Measurements from ENCODE around the gene CGB3. TPM values are rescaled to one million over a fixed set of nuclear protein-coding genes. Genes with fewer than 3 reads are reported as not detected.

Gene CGB3
- total RNA-seq, 1 donor from 2014 or later = not detected

DNA sequence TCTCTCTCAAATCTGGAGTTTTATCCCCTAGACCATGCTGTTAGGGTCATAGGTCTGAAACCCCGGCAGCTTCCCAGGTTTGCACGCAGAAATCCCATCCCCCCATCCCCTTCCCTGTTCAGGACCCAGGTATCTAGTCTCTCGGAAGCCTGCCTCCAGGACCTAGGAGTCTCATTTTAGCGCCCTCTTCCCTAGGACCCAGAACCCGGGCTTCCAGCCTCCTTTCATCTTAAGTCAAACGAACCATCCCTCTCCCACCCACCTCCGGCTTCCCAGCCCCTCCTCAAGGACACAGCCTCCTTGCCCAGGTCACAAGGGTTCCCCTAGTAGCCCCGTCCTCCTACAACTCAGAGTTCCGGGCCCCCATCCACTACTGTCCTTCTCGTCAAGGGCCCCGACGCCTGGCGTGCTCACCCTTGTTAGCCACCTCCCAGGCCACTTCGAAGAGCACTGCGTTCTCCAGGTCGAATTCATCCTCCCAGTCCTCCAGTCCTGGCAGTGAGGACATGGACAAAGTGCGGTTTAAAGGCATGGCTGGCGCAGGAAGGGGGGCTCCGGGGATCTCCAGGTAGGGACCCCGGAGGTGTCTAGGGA is 31.5 kb downstream of the CGB3 start:
- TF ChIP-seq, protein P1, sequence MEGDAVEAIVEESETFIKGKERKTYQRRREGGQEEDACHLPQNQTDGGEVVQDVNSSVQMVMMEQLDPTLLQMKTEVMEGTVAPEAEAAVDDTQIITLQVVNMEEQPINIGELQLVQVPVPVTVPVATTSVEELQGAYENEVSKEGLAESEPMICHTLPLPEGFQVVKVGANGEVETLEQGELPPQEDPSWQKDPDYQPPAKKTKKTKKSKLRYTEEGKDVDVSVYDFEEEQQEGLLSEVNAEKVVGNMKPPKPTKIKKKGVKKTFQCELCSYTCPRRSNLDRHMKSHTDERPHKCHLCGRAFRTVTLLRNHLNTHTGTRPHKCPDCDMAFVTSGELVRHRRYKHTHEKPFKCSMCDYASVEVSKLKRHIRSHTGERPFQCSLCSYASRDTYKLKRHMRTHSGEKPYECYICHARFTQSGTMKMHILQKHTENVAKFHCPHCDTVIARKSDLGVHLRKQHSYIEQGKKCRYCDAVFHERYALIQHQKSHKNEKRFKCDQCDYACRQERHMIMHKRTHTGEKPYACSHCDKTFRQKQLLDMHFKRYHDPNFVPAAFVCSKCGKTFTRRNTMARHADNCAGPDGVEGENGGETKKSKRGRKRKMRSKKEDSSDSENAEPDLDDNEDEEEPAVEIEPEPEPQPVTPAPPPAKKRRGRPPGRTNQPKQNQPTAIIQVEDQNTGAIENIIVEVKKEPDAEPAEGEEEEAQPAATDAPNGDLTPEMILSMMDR (IDR thresholded peaks at IDR 0.05; ENCODE audit: borderline replicate concordance) = no peak
- Histone ChIP-seq H3K27me3 (ENCODE audit: low read depth) (no peaks in the 10 kb centered on the region), H3K36me3 (peaks cover 16% of the 10 kb centered on the region), H3K9me3 (replicated peaks) (no peaks in the 10 kb centered on the region), H3K27ac (replicated peaks) (peak overlapping the region; percentile 91), H3K4me1 (peaks cover 64% of the 10 kb centered on the region), H3K4me3 (peak overlapping the region; percentile 72)
- DNase-seq = no peak
- intact Hi-C loops (cut with micrococcal nuclease) = no loop called here

DNA sequence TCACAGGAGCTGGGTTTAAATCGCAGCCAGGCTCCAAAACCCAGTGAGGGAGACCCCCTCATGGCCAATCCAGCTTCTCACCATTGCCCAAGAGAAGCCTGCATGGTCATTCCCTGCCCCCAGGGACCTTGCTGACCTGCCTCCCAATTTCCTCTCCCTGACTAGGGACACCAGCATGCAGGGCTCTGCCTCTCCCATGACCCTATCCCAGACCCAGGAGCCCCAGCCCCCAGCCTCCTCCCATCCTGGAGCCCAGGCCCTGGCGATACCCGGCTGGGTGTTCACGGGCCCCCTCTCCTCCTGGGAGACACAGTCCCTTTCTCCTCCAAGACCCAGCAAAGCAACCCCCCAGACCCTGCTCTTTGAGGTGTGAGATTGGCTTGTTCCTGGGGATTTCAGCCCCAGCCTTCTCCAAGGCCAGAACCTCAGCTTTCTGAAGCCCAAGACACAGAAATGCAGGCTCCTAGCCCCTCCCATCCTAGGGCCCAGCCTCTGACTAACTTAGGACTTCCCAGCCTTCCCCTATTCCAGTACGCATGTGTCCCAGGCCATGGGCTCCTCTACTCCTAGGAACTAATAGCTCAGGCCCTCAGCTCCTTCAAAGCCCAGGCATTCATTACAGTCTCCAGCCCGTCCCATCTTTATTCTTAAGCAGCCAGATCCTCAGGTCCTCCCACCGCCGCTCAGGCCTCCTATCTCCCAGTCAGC is 32.1 kb downstream of the CGB3 start:
- peak overlapping the region; percentile 91 for H3K27ac ChIP-seq (replicated peaks)
- intact Hi-C loops (cut with micrococcal nuclease) = no loop called here
- H3K27me3 ChIP-seq (ENCODE audit: low read depth) = no peaks in the 10 kb centered on the region
- peaks cover 22% of the 10 kb centered on the region for H3K36me3 ChIP-seq
- H3K4me3 ChIP-seq = peak overlapping the region; percentile 72
- H3K4me1 ChIP-seq = peaks cover 64% of the 10 kb centered on the region
- H3K9me3 ChIP-seq (replicated peaks) = no peaks in the 10 kb centered on the region
- TF ChIP-seq, protein P1 (IDR thresholded peaks at IDR 0.05; ENCODE audit: borderline replicate concordance) = no peak
- DNase-seq = peak; percentile 63

DNA sequence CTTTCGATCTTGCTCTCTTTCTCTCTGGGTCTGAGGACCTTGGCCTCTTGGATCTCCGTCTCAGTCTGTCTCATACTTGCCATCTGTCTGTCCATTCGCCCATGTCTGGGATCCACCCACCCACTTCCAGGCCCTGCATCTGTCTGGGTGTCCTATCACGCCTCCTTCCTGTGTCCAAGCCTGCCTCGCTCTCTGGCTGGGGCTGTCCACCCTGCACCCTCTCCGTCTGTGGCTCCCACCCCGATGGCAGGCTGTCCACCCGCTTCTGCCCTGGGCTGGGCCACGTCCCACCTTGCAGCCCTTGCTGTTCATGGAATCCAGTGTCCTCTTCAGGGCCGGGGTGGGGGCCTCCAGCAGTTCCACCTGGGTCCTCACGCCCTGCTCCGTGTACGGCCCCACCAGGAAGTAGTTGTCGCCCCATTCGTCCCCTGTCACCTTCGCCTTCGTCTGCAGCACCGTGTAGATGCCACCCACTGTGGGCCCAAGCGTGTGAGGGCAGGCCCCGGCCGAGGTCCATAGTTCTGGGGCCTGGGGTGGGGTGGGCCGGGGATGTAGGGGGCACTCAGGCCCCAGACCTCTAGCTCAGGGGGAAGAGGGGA is 33.0 kb downstream of the CGB3 start:
- Histone ChIP-seq H3K36me3 (peaks cover 29% of the 10 kb centered on the region), H3K27ac (replicated peaks) (peak overlapping the region; percentile 91), H3K27me3 (ENCODE audit: low read depth) (no peaks in the 10 kb centered on the region), H3K9me3 (replicated peaks) (no peaks in the 10 kb centered on the region), H3K4me3 (peak overlapping the region; percentile 72), H3K4me1 (peaks cover 64% of the 10 kb centered on the region)
- TF ChIP-seq, protein P1 (IDR thresholded peaks at IDR 0.05; ENCODE audit: borderline replicate concordance) = no peak
- intact Hi-C loops (cut with micrococcal nuclease) = no loop called here
- no peak for DNase-seq

DNA sequence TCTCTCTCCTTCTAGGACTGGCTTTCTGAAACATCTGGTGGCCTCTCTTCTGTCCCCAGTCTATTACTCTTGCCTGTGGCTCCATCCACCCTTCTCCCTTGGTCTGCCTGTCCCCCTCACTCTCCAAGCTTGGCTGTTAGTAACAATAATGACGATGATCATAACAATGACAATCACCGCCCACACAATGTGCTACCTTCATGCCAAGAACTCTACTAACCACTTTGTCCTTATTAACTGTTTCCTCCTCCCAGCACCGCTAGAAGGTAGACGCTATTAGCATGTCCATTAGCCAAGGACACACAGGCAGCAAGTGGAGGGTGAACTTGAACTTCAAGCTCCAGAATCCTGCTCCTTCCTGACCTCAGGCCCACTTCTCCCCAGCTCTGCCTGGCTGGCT is 33.7 kb downstream of the CGB3 start:
- H3K4me3 ChIP-seq = peak overlapping the region; percentile 72
- DNase-seq = no peak
- H3K4me1 ChIP-seq = peaks cover 64% of the 10 kb centered on the region
- H3K27me3 ChIP-seq (ENCODE audit: low read depth) = no peaks in the 10 kb centered on the region
- TF ChIP-seq, protein P1 (IDR thresholded peaks at IDR 0.05; ENCODE audit: borderline replicate concordance) = no peak
- H3K36me3 ChIP-seq = peaks cover 36% of the 10 kb centered on the region
- intact Hi-C loops (cut with micrococcal nuclease) = no loop called here
- peak overlapping the region; percentile 91 for H3K27ac ChIP-seq (replicated peaks)
- no peaks in the 10 kb centered on the region for H3K9me3 ChIP-seq (replicated peaks)

DNA sequence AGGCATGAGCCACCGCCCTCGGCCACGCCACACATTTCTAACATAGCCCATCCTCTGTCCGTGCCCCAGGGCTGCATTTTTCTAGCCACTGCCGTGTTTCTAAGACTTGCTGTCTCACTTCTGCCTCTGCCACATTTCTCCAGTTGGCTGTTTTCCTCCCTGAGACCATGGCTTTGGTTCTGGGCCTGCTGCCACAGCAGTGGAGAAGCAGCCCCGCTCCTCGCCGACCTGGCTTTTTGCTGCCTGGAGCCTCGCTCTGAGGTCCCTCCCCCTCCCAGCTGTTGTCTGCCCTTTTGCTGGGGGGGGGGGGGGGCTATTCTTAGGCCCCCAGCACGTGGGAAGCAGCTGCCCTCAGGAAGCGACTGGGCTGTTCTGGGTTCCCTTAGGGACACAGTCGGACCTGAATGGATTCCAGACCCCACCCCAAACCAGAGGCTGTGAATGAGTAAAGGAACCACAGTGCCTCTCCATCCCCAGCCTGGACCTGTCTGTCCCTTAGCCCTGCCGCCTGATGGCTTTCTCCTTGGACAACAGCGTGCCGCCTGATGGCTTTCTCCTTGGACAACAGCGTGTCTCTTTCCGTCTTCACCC is 34.3 kb downstream of the CGB3 start:
- DNase-seq = peak; percentile 51
- Histone ChIP-seq H3K9me3 (replicated peaks) (no peaks in the 10 kb centered on the region), H3K36me3 (peaks cover 42% of the 10 kb centered on the region), H3K4me3 (peak overlapping the region; percentile 72), H3K27ac (replicated peaks) (peak overlapping the region; percentile 91), H3K27me3 (ENCODE audit: low read depth) (no peaks in the 10 kb centered on the region), H3K4me1 (peaks cover 59% of the 10 kb centered on the region)
- TF ChIP-seq, protein P1 (IDR thresholded peaks at IDR 0.05; ENCODE audit: borderline replicate concordance) = no peak
- intact Hi-C loops (cut with micrococcal nuclease) = no loop called here

Measured in left ventricle myocardium inferior (tissue), 1 donor.